Gastroesophageal sphincter (tissue), 3 donors: ENCODE results near the gene SRGAP2C.
"Not testable (repeated sequence)": the region's sequence is repeated elsewhere in the genome, so short reads cannot be mapped to it uniquely, and the experiment has no call there.

Experiments used
- EP300 ChIP-seq: sonication (generic); formaldehyde crosslinking; IDR thresholded peaks from one replicate; pipeline ENCODE4 v1.6.1; 2017; ENCODE audit warnings: antibody characterized with exemption, mild to moderate bottlenecking
- POLR2A ChIP-seq, 2 donors: fragments of 450-650 bp; IDR thresholded peaks; one replicate each; pipeline ENCODE4 v1.6.1; 2017; ENCODE audit warnings: antibody characterized with exemption in 2 of 2, mild to moderate bottlenecking in 2 of 2, moderate library complexity in 1 of 2
- POLR2AphosphoS5 ChIP-seq: sonication (generic); formaldehyde crosslinking; IDR thresholded peaks from one replicate; pipeline ENCODE4 v1.6.1; 2017; ENCODE audit warnings: antibody characterized with exemption
- TF ChIP-seq, protein P1 (sequence below), 4 experiments: fragments of 200-600 bp in 2 of 4; fragments of 450-650 bp in 2 of 4; sonication (generic) in 1 of 4; IDR thresholded peaks; one replicate each; pipeline ENCODE4 v1.5.1; 2017 to 2019; ENCODE audit warnings: antibody characterized with exemption in 4 of 4, mild to moderate bottlenecking in 2 of 4, moderate library complexity in 2 of 4

DNA sequence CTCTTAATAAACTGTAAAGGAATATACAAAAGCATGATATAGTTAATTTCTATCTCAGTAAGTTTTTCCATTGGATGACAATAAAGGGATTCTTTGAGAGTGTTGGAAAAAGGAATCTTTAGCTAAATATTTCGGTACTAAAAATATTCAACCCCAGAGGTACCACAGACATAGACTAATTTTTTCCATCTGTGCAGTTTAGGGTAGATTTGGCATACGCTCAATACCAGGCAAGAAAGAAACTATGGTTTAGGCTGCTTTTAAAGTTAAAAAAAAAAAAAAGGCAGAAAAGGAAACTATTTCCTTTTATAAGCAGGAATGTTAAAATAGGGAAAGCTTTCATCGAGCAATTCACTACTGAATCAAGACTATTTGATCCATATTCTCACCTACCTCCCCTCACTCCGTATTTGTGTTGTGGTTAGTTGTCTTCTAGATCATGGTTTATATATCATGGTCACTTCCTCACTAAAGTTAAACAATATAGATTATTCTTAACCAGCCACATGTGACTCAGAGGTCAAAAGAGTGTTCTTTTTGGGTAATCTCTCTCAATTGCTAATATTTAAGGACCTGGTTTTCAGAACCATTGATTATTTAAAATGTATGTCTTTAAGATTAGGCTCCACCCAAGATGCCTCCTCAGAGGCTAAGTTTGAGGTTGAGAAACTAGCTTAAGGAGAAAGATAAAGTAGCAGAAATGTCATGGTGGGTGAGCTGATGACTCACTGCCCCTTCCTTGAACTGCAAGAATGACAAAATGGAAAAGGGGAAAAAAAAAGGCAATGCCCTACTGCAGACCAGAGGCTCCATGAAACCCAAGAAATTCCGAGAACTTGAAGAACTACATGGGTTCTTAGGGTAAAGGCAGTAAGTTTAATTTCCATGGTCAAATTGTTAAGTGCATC lies 20.7 kb upstream of the SRGAP2C start:
- TF ChIP-seq, protein P1, sequence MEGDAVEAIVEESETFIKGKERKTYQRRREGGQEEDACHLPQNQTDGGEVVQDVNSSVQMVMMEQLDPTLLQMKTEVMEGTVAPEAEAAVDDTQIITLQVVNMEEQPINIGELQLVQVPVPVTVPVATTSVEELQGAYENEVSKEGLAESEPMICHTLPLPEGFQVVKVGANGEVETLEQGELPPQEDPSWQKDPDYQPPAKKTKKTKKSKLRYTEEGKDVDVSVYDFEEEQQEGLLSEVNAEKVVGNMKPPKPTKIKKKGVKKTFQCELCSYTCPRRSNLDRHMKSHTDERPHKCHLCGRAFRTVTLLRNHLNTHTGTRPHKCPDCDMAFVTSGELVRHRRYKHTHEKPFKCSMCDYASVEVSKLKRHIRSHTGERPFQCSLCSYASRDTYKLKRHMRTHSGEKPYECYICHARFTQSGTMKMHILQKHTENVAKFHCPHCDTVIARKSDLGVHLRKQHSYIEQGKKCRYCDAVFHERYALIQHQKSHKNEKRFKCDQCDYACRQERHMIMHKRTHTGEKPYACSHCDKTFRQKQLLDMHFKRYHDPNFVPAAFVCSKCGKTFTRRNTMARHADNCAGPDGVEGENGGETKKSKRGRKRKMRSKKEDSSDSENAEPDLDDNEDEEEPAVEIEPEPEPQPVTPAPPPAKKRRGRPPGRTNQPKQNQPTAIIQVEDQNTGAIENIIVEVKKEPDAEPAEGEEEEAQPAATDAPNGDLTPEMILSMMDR (IDR thresholded peaks at IDR 0.05): not testable (repeated sequence)
- TF ChIP-seq POLR2A (IDR thresholded peaks at IDR 0.05); POLR2AphosphoS5; EP300: not testable (repeated sequence)
